HCT116 (cell line): ENCODE results near the gene NCKAP5.

Source experiments
- CTCF ChIP-seq, 3 experiments: fragments of 200-600 bp in 1 of 3; sonication (generic) in 1 of 3; IDR thresholded peaks in 2 of 3; conservative IDR thresholded peaks in 1 of 3; 2 replicates each; pipeline ENCODE4 v1.5.1; 2012 to 2017; ENCODE audit warnings: low read depth in 2 of 3, low read length in 2 of 3, antibody characterized with exemption in 1 of 3, borderline replicate concordance in 1 of 3, control low read depth in 1 of 3, mild to moderate bottlenecking in 1 of 3, mixed read lengths in 1 of 3, mixed run types in 1 of 3, moderate library complexity in 1 of 3; ENCODE audit not compliant: insufficient read depth in 1 of 3
- EZH2 ChIP-seq: fragments of 200-600 bp; sonication (generic); IDR thresholded peaks from 2 replicates; pipeline ENCODE4 v1.6.1; 2017; ENCODE audit warnings: antibody characterized with exemption, mixed run types
- EZH2phosphoT487 ChIP-seq: fragments of 200-600 bp; IDR thresholded peaks from 2 replicates; pipeline ENCODE4 v1.6.1; 2018; ENCODE audit warnings: antibody characterized with exemption, borderline replicate concordance
- POLR2A ChIP-seq: IDR thresholded peaks from 2 replicates; pipeline ENCODE4 v1.7.0; 2011; ENCODE audit warnings: borderline replicate concordance; ENCODE audit not compliant: insufficient read depth, insufficient read length; ENCODE audit errors: extremely low read depth
- POLR2AphosphoS5 ChIP-seq: IDR thresholded peaks from 2 replicates; pipeline ENCODE4 v1.6.1; 2011; ENCODE audit warnings: mild to moderate bottlenecking, low read depth, low read length, moderate library complexity
- REST ChIP-seq: IDR thresholded peaks from 2 replicates; pipeline ENCODE4 v1.6.1; 2012; ENCODE audit warnings: low read depth
- SRF ChIP-seq: IDR thresholded peaks from 2 replicates; pipeline ENCODE4 v1.6.1; 2012; ENCODE audit warnings: low read depth
- YY1 ChIP-seq: IDR thresholded peaks from 2 replicates; pipeline ENCODE4 v1.6.1; 2011; ENCODE audit warnings: low read length, low read depth, moderate library complexity, mild to moderate bottlenecking; ENCODE audit not compliant: insufficient replicate concordance; ENCODE audit errors: extremely low read depth

GRCh38 chr2:133600266-133600928, 32.1 kb upstream of the NCKAP5 start:
- TF ChIP-seq EZH2phosphoT487 (no peak), REST (no peak), YY1 (no peak), CTCF (IDR thresholded peaks at IDR 0.05 in 2 of 3, conservative IDR thresholded peaks at IDR 0.05 in 1 of 3; ENCODE audit: borderline replicate concordance in 1 of 3, insufficient read depth in 1 of 3, low read depth in 2 of 3, low read length in 2 of 3) (no peak), EZH2 (no peak), POLR2AphosphoS5 (no peak), POLR2A (no peak), SRF (no peak)
